ENCODE measurements around the gene HPN.

HPN gene

GRCh38 chr19:35104361-35104760 is 62.8 kb downstream of the HPN start:
- no peak for ATAC-seq (ENCODE audit: low read depth)
- H3K4me1 Mint-ChIP-seq, result no peaks in the 10 kb centered on the region
- H3K27me3 Mint-ChIP-seq, result no peaks in the 10 kb centered on the region
- H3K4me3 Mint-ChIP-seq, result no peak overlapping the region
- no peak overlapping the region for H3K27ac Mint-ChIP-seq
- no peaks in the 10 kb centered on the region for H3K36me3 Mint-ChIP-seq
- no peak for DNase-seq (ENCODE audit: low spot score in 2 of 2)
- H3K9me3 Mint-ChIP-seq, result no peaks in the 10 kb centered on the region

- Mint-ChIP-seq H3K27me3 (no peaks in the 10 kb centered on the region), H3K36me3 (no peaks in the 10 kb centered on the region), H3K4me3 (no peak overlapping the region), H3K4me1 (no peaks in the 10 kb centered on the region), H3K9me3 (no peaks in the 10 kb centered on the region), H3K27ac (no peak overlapping the region)
- DNase-seq (ENCODE audit: low spot score in 2 of 2), result no peak
- ATAC-seq (ENCODE audit: low read depth), result no peak
Measured at GRCh38 chr19:35105047-35105410, 63.5 kb downstream of the HPN start.

GRCh38 chr19:35105411-35106290 is 64.1 kb downstream of the HPN start:
- no peak for DNase-seq (ENCODE audit: low spot score in 2 of 2)

GRCh38 chr19:35106291-35106583 is 64.7 kb downstream of the HPN start:
- H3K4me1 Mint-ChIP-seq, result no peaks in the 10 kb centered on the region
- no peak overlapping the region for H3K27ac Mint-ChIP-seq
- no peaks in the 10 kb centered on the region for H3K9me3 Mint-ChIP-seq
- DNase-seq (ENCODE audit: low spot score in 2 of 2), result no peak
- peaks cover 2% of the 10 kb centered on the region for H3K27me3 Mint-ChIP-seq
- no peak overlapping the region for H3K4me3 Mint-ChIP-seq
- no peaks in the 10 kb centered on the region for H3K36me3 Mint-ChIP-seq
- no peak for ATAC-seq (ENCODE audit: low read depth)

More at GRCh38 chr19:35105411-35106290, 64.1 kb downstream of the HPN start:
- no peak overlapping the region for H3K4me3 Mint-ChIP-seq
- H3K27ac Mint-ChIP-seq, result no peak overlapping the region
- no peaks in the 10 kb centered on the region for H3K36me3 Mint-ChIP-seq
- peaks cover 1% of the 10 kb centered on the region for H3K27me3 Mint-ChIP-seq
- no peak for ATAC-seq (ENCODE audit: low read depth)
- H3K9me3 Mint-ChIP-seq, result no peaks in the 10 kb centered on the region
- no peaks in the 10 kb centered on the region for H3K4me1 Mint-ChIP-seq

- Mint-ChIP-seq H3K4me3 (no peak overlapping the region), H3K27ac (no peak overlapping the region), H3K27me3 (peaks cover 2% of the 10 kb centered on the region)
Measured at GRCh38 chr19:35106898-35107541, 65.5 kb downstream of the HPN start.

GRCh38 chr19:35107545-35107944 is 66.0 kb downstream of the HPN start:
- DNase-seq (ENCODE audit: low spot score in 2 of 2), result no peak

More at GRCh38 chr19:35106898-35107541, 65.5 kb downstream of the HPN start:
- DNase-seq (ENCODE audit: low spot score in 2 of 2) (no peak), ATAC-seq (ENCODE audit: low read depth) (no peak)
- H3K4me1 Mint-ChIP-seq, result no peaks in the 10 kb centered on the region
- H3K9me3 Mint-ChIP-seq, result no peaks in the 10 kb centered on the region
- H3K36me3 Mint-ChIP-seq, result no peaks in the 10 kb centered on the region

GRCh38 chr19:35108730-35109129 is 67.2 kb downstream of the HPN start:
- H3K36me3 Mint-ChIP-seq, result no peaks in the 10 kb centered on the region
- H3K9me3 Mint-ChIP-seq, result no peaks in the 10 kb centered on the region
- no peak overlapping the region for H3K27ac Mint-ChIP-seq
- no peak for DNase-seq (ENCODE audit: low spot score in 2 of 2)
- no peak overlapping the region for H3K4me3 Mint-ChIP-seq
- peaks cover 2% of the 10 kb centered on the region for H3K27me3 Mint-ChIP-seq
- H3K4me1 Mint-ChIP-seq, result no peaks in the 10 kb centered on the region
- ATAC-seq (ENCODE audit: low read depth), result no peak

More at GRCh38 chr19:35107545-35107944, 66.0 kb downstream of the HPN start:
- Mint-ChIP-seq H3K36me3 (no peaks in the 10 kb centered on the region), H3K4me3 (no peak overlapping the region), H3K27me3 (peaks cover 2% of the 10 kb centered on the region), H3K9me3 (no peaks in the 10 kb centered on the region), H3K4me1 (no peaks in the 10 kb centered on the region), H3K27ac (no peak overlapping the region)
- no peak for ATAC-seq (ENCODE audit: low read depth)

- Mint-ChIP-seq H3K27me3 (peaks cover 2% of the 10 kb centered on the region), H3K36me3 (no peaks in the 10 kb centered on the region), H3K4me3 (no peak overlapping the region), H3K9me3 (no peaks in the 10 kb centered on the region), H3K27ac (no peak overlapping the region), H3K4me1 (peaks cover 2% of the 10 kb centered on the region)
- no peak for ATAC-seq (ENCODE audit: low read depth)
- no peak for DNase-seq (ENCODE audit: low spot score in 2 of 2)
Measured at GRCh38 chr19:35109395-35110112, 68.0 kb downstream of the HPN start.

GRCh38 chr19:35110974-35111373 is 69.5 kb downstream of the HPN start:
- Mint-ChIP-seq H3K27me3 (peaks cover 2% of the 10 kb centered on the region), H3K4me1 (peaks cover 3% of the 10 kb centered on the region), H3K36me3 (no peaks in the 10 kb centered on the region), H3K4me3 (no peak overlapping the region), H3K27ac (no peak overlapping the region), H3K9me3 (no peaks in the 10 kb centered on the region)
- DNase-seq (ENCODE audit: low spot score in 2 of 2) (no peak), ATAC-seq (ENCODE audit: low read depth) (no peak)

GRCh38 chr19:35112995-35113688 is 71.6 kb downstream of the HPN start:
- DNase-seq (ENCODE audit: low spot score in 2 of 2) (no peak), ATAC-seq (ENCODE audit: low read depth) (no peak)
- H3K36me3 Mint-ChIP-seq, result no peaks in the 10 kb centered on the region
- no peak overlapping the region for H3K4me3 Mint-ChIP-seq
- peaks cover 3% of the 10 kb centered on the region for H3K4me1 Mint-ChIP-seq
- no peaks in the 10 kb centered on the region for H3K9me3 Mint-ChIP-seq
- peaks cover 2% of the 10 kb centered on the region for H3K27me3 Mint-ChIP-seq
- H3K27ac Mint-ChIP-seq, result no peak overlapping the region

GRCh38 chr19:35114353-35115176 is 73.0 kb downstream of the HPN start:
- Mint-ChIP-seq H3K27ac (no peak overlapping the region), H3K36me3 (no peaks in the 10 kb centered on the region), H3K4me1 (peaks cover 3% of the 10 kb centered on the region), H3K9me3 (no peaks in the 10 kb centered on the region), H3K27me3 (peaks cover 2% of the 10 kb centered on the region), H3K4me3 (peak overlapping the region; percentile 37)
- ATAC-seq (ENCODE audit: low read depth) (peak; percentile 88), DNase-seq (ENCODE audit: low spot score in 2 of 2) (peak; percentile 63 to 80)

GRCh38 chr19:35115177-35115951 is 73.8 kb downstream of the HPN start, which contains the start of gene FXYD3:
Gene FXYD3, plus strand, starts transcription at chr19:35115823. Its CDS starts 3,554 bp downstream, at chr19:35119377.
- Mint-ChIP-seq H3K36me3 (no peaks in the 10 kb centered on the region), H3K4me1 (peaks cover 3% of the 10 kb centered on the region), H3K27me3 (peaks cover 2% of the 10 kb centered on the region), H3K4me3 (peak within 1 kb of the TSS; percentile 37), H3K9me3 (no peaks in the 10 kb centered on the region), H3K27ac (no peak within 1 kb of the TSS)
- DNase-seq (ENCODE audit: low spot score in 2 of 2), result no peak
- no peak for ATAC-seq (ENCODE audit: low read depth)
